Mesothelial cell of epicardium (in vitro differentiated cells): ENCODE results near the gene KIAA0319L. TPM values are rescaled to one million over a fixed set of nuclear protein-coding genes. Genes with fewer than 3 reads are reported as not detected.

ENCODE experiments used
- DNase-seq, 2 experiments: peaks; one replicate each; pipeline ENCODE4 v3.0.0; 2021; ENCODE audit warnings: low spot score in 2 of 2; ENCODE audit not compliant: unreplicated experiment in 2 of 2
- H3K27ac Mint-ChIP-seq: 2 replicates; pipeline ENCODE4 v1.8.0; 2021; ENCODE audit warnings: mixed read lengths
- H3K27me3 Mint-ChIP-seq: 2 replicates; pipeline ENCODE4 v1.8.0; 2021; ENCODE audit warnings: low read depth, mixed read lengths
- H3K36me3 Mint-ChIP-seq: 2 replicates; pipeline ENCODE4 v1.8.0; 2021; ENCODE audit warnings: mixed read lengths
- H3K4me1 Mint-ChIP-seq: 2 replicates; pipeline ENCODE4 v1.8.0; 2021; ENCODE audit warnings: mixed read lengths
- H3K4me3 Mint-ChIP-seq: 2 replicates; pipeline ENCODE4 v1.8.0; 2021; ENCODE audit warnings: mild to moderate bottlenecking, moderate library complexity, mixed read lengths
- H3K9me3 Mint-ChIP-seq: 2 replicates; pipeline ENCODE4 v1.8.0; 2021; ENCODE audit warnings: mixed read lengths
- total RNA-seq: library from RNA; stranded (reverse); gene quantifications from 3 replicates; pipeline ENCODE4 v1.2.1, GENCODE V29; 2021
- TF ChIP-seq, protein P1 (sequence below): fragments of 200-600 bp; sonication (generic); IDR thresholded peaks from one replicate; pipeline ENCODE4 v1.5.0; 2021; ENCODE audit warnings: antibody characterized with exemption; ENCODE audit not compliant: unreplicated experiment

Gene KIAA0319L
- total RNA-seq, 1 donor from 2014 or later: 72.5 TPM

DNA sequence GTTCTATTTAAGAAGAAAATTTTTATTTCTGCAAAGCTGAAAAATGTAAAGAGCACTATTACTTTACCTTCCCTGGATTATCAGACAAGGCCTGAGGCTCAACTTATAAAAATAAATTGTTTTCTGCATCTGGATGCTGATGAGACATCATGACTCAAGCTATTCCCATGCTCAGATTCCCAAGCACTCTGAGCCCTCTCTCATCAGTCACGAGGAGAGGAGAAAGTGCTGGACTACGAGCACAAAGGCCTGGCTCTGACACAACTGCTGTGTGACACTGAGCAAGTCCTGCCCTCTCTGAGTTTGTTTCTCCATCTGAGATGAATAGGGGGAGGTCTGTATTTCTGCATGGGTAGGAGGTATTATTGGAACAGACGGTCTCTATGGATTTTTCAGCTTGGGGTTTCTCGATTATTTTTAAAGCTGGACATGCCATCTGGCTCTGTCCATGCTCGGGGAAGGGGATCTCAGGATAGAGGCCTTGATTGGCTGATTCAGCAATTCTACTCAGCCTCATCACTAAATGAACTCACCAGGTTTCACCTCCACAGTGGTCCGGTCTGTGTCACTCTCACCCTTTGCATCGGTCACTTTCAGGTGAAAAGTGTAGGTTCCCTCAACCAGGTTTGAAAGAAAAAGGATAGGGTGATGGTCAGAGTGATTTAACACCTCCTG is 107.7 kb downstream of the KIAA0319L start:
- Mint-ChIP-seq H3K36me3 (peaks cover 7% of the 10 kb centered on the region), H3K4me1 (peaks cover 9% of the 10 kb centered on the region), H3K9me3 (no peaks in the 10 kb centered on the region), H3K4me3 (no peak overlapping the region), H3K27ac (no peak overlapping the region), H3K27me3 (no peaks in the 10 kb centered on the region)
- no peak for DNase-seq
- TF ChIP-seq, protein P1, sequence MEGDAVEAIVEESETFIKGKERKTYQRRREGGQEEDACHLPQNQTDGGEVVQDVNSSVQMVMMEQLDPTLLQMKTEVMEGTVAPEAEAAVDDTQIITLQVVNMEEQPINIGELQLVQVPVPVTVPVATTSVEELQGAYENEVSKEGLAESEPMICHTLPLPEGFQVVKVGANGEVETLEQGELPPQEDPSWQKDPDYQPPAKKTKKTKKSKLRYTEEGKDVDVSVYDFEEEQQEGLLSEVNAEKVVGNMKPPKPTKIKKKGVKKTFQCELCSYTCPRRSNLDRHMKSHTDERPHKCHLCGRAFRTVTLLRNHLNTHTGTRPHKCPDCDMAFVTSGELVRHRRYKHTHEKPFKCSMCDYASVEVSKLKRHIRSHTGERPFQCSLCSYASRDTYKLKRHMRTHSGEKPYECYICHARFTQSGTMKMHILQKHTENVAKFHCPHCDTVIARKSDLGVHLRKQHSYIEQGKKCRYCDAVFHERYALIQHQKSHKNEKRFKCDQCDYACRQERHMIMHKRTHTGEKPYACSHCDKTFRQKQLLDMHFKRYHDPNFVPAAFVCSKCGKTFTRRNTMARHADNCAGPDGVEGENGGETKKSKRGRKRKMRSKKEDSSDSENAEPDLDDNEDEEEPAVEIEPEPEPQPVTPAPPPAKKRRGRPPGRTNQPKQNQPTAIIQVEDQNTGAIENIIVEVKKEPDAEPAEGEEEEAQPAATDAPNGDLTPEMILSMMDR: no peak

GRCh38 chr1:35448344-35448801 is 108.8 kb downstream of the KIAA0319L start:
- Mint-ChIP-seq H3K9me3 (no peaks in the 10 kb centered on the region), H3K4me3 (no peak overlapping the region), H3K4me1 (peaks cover 9% of the 10 kb centered on the region), H3K27me3 (no peaks in the 10 kb centered on the region), H3K27ac (no peak overlapping the region), H3K36me3 (peaks cover 7% of the 10 kb centered on the region)
- TF ChIP-seq, protein P1: no peak
- no peak for DNase-seq

DNA sequence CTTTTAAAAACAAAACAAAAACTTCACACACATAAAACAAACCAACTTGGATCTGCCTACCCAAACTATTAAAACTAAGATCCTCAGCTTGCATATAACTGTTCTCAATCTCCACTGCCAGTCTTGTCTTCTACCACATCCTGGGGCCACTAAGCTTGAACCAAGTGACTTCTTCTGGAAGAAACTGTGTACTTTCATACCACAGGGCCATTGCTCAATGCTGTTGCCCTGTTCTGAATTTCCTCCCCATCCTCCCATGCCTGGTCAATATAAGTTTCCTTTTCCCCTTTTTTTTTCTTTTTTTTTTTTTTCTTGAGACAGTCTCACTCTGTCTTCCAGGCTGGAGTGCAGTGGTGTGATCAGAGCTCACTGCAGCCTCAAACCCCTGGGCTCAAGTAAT is 109.9 kb downstream of the KIAA0319L start:
- no peak overlapping the region for H3K27ac Mint-ChIP-seq
- H3K4me1 Mint-ChIP-seq: peaks cover 6% of the 10 kb centered on the region
- H3K9me3 Mint-ChIP-seq: no peaks in the 10 kb centered on the region
- TF ChIP-seq, protein P1: no peak
- H3K36me3 Mint-ChIP-seq: peaks cover 11% of the 10 kb centered on the region
- no peak for DNase-seq
- H3K4me3 Mint-ChIP-seq: no peak overlapping the region
- no peaks in the 10 kb centered on the region for H3K27me3 Mint-ChIP-seq

DNA sequence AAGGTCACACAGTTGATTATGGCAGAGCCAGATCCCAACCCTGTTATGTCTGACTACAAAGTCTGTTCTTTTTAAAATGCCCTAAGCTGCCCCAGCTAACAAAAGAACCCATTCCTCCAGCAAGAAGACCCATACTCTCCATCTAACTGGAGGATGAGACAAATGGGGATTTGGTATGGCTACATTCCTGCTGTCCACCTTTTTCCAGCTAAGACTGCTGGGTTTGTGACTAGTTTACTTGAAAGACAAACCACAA is 112.8 kb downstream of the KIAA0319L start:
- no peak for DNase-seq
- Mint-ChIP-seq H3K27ac (no peak overlapping the region), H3K36me3 (peaks cover 15% of the 10 kb centered on the region), H3K4me1 (no peaks in the 10 kb centered on the region), H3K4me3 (no peak overlapping the region), H3K9me3 (no peaks in the 10 kb centered on the region), H3K27me3 (no peaks in the 10 kb centered on the region)
- TF ChIP-seq, protein P1: no peak

- DNase-seq: no peak
- no peak overlapping the region for H3K27ac Mint-ChIP-seq
Measured at GRCh38 chr1:35443768-35444518, 113.3 kb downstream of the KIAA0319L start.

More at GRCh38 chr1:35443768-35444518, 113.3 kb downstream of the KIAA0319L start:
- H3K9me3 Mint-ChIP-seq: no peaks in the 10 kb centered on the region
- H3K36me3 Mint-ChIP-seq: peaks cover 20% of the 10 kb centered on the region
- H3K4me1 Mint-ChIP-seq: no peaks in the 10 kb centered on the region
- H3K27me3 Mint-ChIP-seq: no peaks in the 10 kb centered on the region
- TF ChIP-seq, protein P1: no peak
- H3K4me3 Mint-ChIP-seq: no peak overlapping the region
